ENCODE results near the gene KIAA2012.

Gene KIAA2012

DNA sequence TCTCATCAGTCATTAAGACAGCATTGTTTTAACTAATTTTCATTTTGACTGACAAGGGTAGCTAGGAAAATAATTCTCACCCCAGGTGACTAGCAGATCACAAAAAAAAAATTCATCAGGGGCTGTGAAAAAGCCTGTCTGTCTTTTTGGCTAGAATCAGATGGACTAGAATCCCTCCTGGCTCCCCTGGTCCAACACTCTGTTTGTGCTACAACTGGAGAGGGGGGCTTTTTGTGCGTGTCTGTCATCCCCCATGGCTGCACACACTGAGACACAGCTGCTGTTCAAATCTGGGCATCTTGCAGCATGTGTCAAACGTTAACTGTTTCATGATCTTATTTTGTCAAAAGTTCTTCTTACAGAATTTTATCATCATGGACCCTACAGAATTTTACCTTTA is 51.2 kb downstream of the KIAA2012 start:
- DNase-seq (ENCODE audit: extremely low spot score) = no peak
- POLR2A ChIA-PET = no interaction called here
- CTCF ChIA-PET = no interaction called here
- TF ChIP-seq HDGF (IDR thresholded peaks at IDR 0.05; ENCODE audit: borderline replicate concordance) (no peak), FOXK2 (IDR thresholded peaks at IDR 0.05) (no peak)

DNA sequence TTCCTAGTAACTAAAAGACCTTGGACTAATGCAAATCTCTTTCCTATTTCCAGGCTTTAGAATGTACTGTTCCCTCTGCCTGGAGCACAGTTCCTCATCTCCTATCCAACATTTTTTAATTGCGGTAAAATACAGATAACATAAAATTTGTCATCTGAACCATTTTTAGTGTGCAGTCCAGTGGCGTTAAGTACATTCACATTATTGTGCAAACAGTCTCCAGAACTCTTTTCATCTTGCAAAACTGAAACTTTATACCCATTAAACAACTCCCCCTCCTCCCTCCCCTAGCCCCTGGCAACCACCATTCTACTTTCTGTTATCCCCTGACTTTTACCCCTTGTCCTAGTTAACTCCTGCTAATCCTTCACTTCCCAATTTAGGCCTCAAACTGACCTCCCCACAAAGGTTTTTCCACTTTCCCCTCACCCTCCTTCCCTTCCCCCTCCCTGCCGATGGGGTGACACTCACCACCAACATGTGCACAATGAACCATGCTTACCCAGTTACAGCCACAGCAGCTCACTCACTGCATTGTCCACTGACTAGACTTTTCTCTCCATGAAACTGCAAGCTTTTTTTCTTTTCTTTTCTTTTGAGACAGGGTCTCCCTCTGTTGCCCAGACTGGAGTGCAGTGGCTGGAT is 54.8 kb downstream of the KIAA2012 start:
- no peak for DNase-seq (ENCODE audit: extremely low spot score)
- CTCF ChIA-PET = no interaction called here

DNA sequence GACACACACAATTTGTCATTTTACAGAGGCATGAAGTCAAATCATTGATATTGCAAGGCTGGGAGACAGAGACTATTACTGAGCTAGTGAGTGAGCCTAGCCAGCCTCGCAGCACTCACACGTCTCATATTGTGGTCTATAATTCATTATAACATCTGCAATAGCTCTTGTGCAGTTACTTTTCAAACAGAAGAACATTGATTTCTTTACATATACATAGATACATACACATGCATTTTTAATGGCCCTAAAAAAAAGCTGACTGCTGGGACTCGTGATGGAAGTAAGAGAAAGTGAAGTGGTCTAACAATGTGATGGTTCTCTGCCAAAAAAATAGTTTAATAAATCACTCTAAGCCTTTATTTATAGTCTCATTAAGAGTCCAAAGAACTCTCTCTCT is 56.8 kb downstream of the KIAA2012 start:
- DNase-seq (ENCODE audit: extremely low spot score) = no peak
- ChIA-PET POLR2A (no interaction called here), CTCF (no interaction called here)
- TF ChIP-seq, protein P1, sequence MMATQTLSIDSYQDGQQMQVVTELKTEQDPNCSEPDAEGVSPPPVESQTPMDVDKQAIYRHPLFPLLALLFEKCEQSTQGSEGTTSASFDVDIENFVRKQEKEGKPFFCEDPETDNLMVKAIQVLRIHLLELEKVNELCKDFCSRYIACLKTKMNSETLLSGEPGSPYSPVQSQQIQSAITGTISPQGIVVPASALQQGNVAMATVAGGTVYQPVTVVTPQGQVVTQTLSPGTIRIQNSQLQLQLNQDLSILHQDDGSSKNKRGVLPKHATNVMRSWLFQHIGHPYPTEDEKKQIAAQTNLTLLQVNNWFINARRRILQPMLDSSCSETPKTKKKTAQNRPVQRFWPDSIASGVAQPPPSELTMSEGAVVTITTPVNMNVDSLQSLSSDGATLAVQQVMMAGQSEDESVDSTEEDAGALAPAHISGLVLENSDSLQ (IDR thresholded peaks at IDR 0.05) = no peak
- TF ChIP-seq LEF1 (IDR thresholded peaks at IDR 0.05; ENCODE audit: borderline replicate concordance) = no peak
- no peak for TF ChIP-seq FOXA1 (IDR thresholded peaks at IDR 0.05)
- TF ChIP-seq SUZ12 (IDR thresholded peaks at IDR 0.05) = no peak
- TF ChIP-seq NFRKB (IDR thresholded peaks at IDR 0.05) = no peak
- TF ChIP-seq BHLHE40 (IDR thresholded peaks at IDR 0.05; ENCODE audit: borderline replicate concordance) = no peak
- TF ChIP-seq ZNF384 (IDR thresholded peaks at IDR 0.05) = no peak
- TF ChIP-seq TARDBP (IDR thresholded peaks at IDR 0.05) = no peak
- TF ChIP-seq ARNT (IDR thresholded peaks at IDR 0.05) = no peak
- TF ChIP-seq FOXK2 (IDR thresholded peaks at IDR 0.05) = no peak
- no peak for TF ChIP-seq HDGF (IDR thresholded peaks at IDR 0.05; ENCODE audit: borderline replicate concordance)
- no peak for TF ChIP-seq FOXM1 (IDR thresholded peaks at IDR 0.05; ENCODE audit: borderline replicate concordance)
- no peak for TF ChIP-seq SP1 (IDR thresholded peaks at IDR 0.05)
- no peak for TF ChIP-seq CTBP1 (IDR thresholded peaks at IDR 0.05; ENCODE audit: borderline replicate concordance)
- no peak for TF ChIP-seq L3MBTL2 (conservative IDR thresholded peaks at IDR 0.05)
- no peak for TF ChIP-seq ELF4 (IDR thresholded peaks at IDR 0.05)

More for the DNA sequence above, 54.8 kb downstream of the KIAA2012 start:
- POLR2A ChIA-PET = no interaction called here
- no peak for TF ChIP-seq TARDBP (IDR thresholded peaks at IDR 0.05)
- TF ChIP-seq HDGF (IDR thresholded peaks at IDR 0.05; ENCODE audit: borderline replicate concordance) = no peak
- TF ChIP-seq FOXA1 (IDR thresholded peaks at IDR 0.05) = no peak
- TF ChIP-seq BHLHE40 (IDR thresholded peaks at IDR 0.05; ENCODE audit: borderline replicate concordance) = no peak
- TF ChIP-seq FOXM1 (IDR thresholded peaks at IDR 0.05; ENCODE audit: borderline replicate concordance) = no peak
- no peak for TF ChIP-seq L3MBTL2 (conservative IDR thresholded peaks at IDR 0.05)
- TF ChIP-seq ELF4 (IDR thresholded peaks at IDR 0.05) = no peak
- TF ChIP-seq SUZ12 (IDR thresholded peaks at IDR 0.05) = no peak
- TF ChIP-seq CTBP1 (IDR thresholded peaks at IDR 0.05; ENCODE audit: borderline replicate concordance) = no peak

DNA sequence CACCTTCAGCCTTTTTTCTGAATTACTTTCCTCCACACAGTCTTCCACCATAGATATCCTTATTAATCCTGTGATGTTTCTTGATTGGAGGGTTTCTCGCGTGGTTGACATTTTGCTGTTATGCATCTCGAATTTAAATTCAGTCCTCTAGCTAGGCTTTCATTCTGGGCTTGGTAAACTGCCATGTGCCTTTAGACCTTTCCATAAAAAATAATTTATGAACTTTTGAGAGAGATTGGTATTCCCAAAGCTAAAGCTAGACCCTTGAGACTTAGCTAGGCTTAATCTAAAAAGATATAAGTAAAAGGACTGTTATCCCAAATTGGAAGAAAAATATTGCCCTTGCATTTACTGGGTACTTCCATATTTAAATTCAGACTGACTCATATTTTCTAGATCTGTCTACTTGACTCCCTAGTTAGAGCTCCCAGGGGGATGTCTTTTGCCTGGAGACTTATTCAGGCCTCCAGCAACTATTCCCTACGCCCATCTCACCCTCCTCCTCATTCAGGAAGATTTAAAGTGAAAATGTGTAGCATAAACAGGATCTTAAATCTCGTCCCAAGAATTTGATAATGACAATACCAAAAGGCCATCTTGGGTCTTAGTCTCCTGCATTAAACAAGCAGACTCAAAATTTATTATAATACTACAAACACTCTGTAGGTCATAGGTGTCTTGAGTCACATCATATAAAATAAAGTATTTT is 60.3 kb downstream of the KIAA2012 start:
- POLR2A ChIA-PET = no interaction called here
- CTCF ChIA-PET = interaction anchor here (0.6 kb wide), 1 partner anchor 123 kb away, joined by 4 read pairs; no protein-coding TSS in a partner anchor

DNA sequence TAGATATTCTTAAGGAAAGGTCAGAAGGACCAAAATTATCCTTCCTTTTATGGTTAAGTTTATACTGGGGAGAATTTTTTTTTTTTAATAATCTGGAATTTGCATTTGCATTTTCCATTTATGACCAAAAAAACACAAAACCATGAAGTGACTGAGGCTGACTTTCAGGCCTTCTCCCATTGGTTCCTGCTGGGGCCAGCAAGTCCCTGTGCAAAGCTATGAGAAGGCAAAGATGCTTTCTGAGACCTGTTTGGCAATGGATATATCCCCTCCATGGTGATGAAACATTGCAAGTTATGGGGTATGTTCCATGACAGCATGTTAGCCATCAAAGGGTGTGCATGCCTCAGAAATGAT is 60.8 kb downstream of the KIAA2012 start:
- CTCF ChIA-PET = interaction anchor here (0.6 kb wide), 1 partner anchor 122 kb away, joined by 4 read pairs; no protein-coding TSS in a partner anchor
- TF ChIP-seq LEF1 (IDR thresholded peaks at IDR 0.05; ENCODE audit: borderline replicate concordance) (no peak), ELF4 (IDR thresholded peaks at IDR 0.05) (no peak), SUZ12 (IDR thresholded peaks at IDR 0.05) (no peak), FOXA1 (IDR thresholded peaks at IDR 0.05) (no peak), TARDBP (IDR thresholded peaks at IDR 0.05) (no peak), L3MBTL2 (conservative IDR thresholded peaks at IDR 0.05) (no peak), BHLHE40 (IDR thresholded peaks at IDR 0.05; ENCODE audit: borderline replicate concordance) (no peak), HDGF (IDR thresholded peaks at IDR 0.05; ENCODE audit: borderline replicate concordance) (no peak), ARNT (IDR thresholded peaks at IDR 0.05) (no peak), FOXK2 (IDR thresholded peaks at IDR 0.05) (no peak), CTBP1 (IDR thresholded peaks at IDR 0.05; ENCODE audit: borderline replicate concordance) (no peak), SP1 (IDR thresholded peaks at IDR 0.05) (no peak), FOXM1 (IDR thresholded peaks at IDR 0.05; ENCODE audit: borderline replicate concordance) (no peak), ZNF384 (IDR thresholded peaks at IDR 0.05) (no peak), NFRKB (IDR thresholded peaks at IDR 0.05) (no peak)
- TF ChIP-seq, protein P1 (IDR thresholded peaks at IDR 0.05) = no peak
- no peak for DNase-seq (ENCODE audit: extremely low spot score)
- POLR2A ChIA-PET = no interaction called here

More for the DNA sequence above, 60.3 kb downstream of the KIAA2012 start:
- no peak for TF ChIP-seq LEF1 (IDR thresholded peaks at IDR 0.05; ENCODE audit: borderline replicate concordance)
- TF ChIP-seq ARNT (IDR thresholded peaks at IDR 0.05) = no peak
- TF ChIP-seq NFRKB (IDR thresholded peaks at IDR 0.05) = no peak
- TF ChIP-seq SP1 (IDR thresholded peaks at IDR 0.05) = no peak
- no peak for TF ChIP-seq L3MBTL2 (conservative IDR thresholded peaks at IDR 0.05)
- no peak for TF ChIP-seq TARDBP (IDR thresholded peaks at IDR 0.05)
- TF ChIP-seq HDGF (IDR thresholded peaks at IDR 0.05; ENCODE audit: borderline replicate concordance) = no peak
- TF ChIP-seq ZNF384 (IDR thresholded peaks at IDR 0.05) = no peak
- TF ChIP-seq CTBP1 (IDR thresholded peaks at IDR 0.05; ENCODE audit: borderline replicate concordance) = no peak
- TF ChIP-seq FOXA1 (IDR thresholded peaks at IDR 0.05) = no peak
- no peak for TF ChIP-seq FOXK2 (IDR thresholded peaks at IDR 0.05)
- no peak for TF ChIP-seq SUZ12 (IDR thresholded peaks at IDR 0.05)
- no peak for TF ChIP-seq FOXM1 (IDR thresholded peaks at IDR 0.05; ENCODE audit: borderline replicate concordance)
- TF ChIP-seq, protein P1 (IDR thresholded peaks at IDR 0.05) = no peak
- DNase-seq (ENCODE audit: extremely low spot score) = no peak
